Spleen (tissue), 11 donors: ENCODE data around the gene RHO. TPM values are rescaled to one million over a fixed set of nuclear protein-coding genes. Genes with fewer than 3 reads are reported as not detected.
"Not testable (repeated sequence)": the region's sequence is repeated elsewhere in the genome, so short reads cannot be mapped to it uniquely, and the experiment has no call there.

Experiments
- DNase-seq: peaks from one replicate; pipeline ENCODE4 v3.0.0-alpha.2; 2020
- H3K27ac ChIP-seq, 8 donors: fragments of 200-600 bp; sonication (generic) in 7 of 8; 1 replicate in 4 of 8; 2 replicates in 4 of 8; pipeline versions ENCODE4 v1.5.0 to v1.8.0; 2016 to 2021; ENCODE audit warnings: inconsistent platforms in 4 of 8, mild to moderate bottlenecking in 4 of 8, moderate library complexity in 1 of 8
- H3K27me3 ChIP-seq, 7 donors: fragments of 200-600 bp; sonication (generic) in 6 of 7; replicated peaks in 1 of 7; 1 replicate in 4 of 7; 2 replicates in 3 of 7; pipeline versions ENCODE4 v1.5.0 to v1.8.0; 2016 to 2021; ENCODE audit warnings: inconsistent platforms in 3 of 7, mild to moderate bottlenecking in 1 of 7
- H3K36me3 ChIP-seq, 6 donors: fragments of 200-600 bp; sonication (generic) in 5 of 6; 1 replicate in 4 of 6; 2 replicates in 2 of 6; pipeline versions ENCODE4 v1.5.0 to v1.8.0; 2016 to 2021; ENCODE audit warnings: inconsistent platforms in 2 of 6
- H3K4me1 ChIP-seq, 6 donors: fragments of 200-600 bp; sonication (generic) in 5 of 6; 1 replicate in 3 of 6; 2 replicates in 3 of 6; pipeline versions ENCODE4 v1.5.0 to v1.8.0; 2016 to 2021; ENCODE audit warnings: inconsistent platforms in 3 of 6
- H3K4me3 ChIP-seq, 8 donors: fragments of 200-600 bp; sonication (generic) in 7 of 8; 1 replicate in 4 of 8; 2 replicates in 4 of 8; pipeline versions ENCODE4 v1.5.0 to v1.8.0; 2016 to 2021; ENCODE audit warnings: inconsistent platforms in 4 of 8, mild to moderate bottlenecking in 4 of 8, moderate library complexity in 2 of 8
- H3K9me3 ChIP-seq, 8 donors: fragments of 200-600 bp; sonication (generic) in 7 of 8; 1 replicate in 4 of 8; 2 replicates in 4 of 8; pipeline versions ENCODE4 v1.5.0 to v1.8.0; 2016 to 2021; ENCODE audit warnings: inconsistent platforms in 4 of 8
- POLR2A ChIP-seq, 3 donors: fragments of 450-650 bp; IDR thresholded peaks; one replicate each; pipeline ENCODE4 v1.5.1; 2017; ENCODE audit warnings: antibody characterized with exemption in 3 of 3, mild to moderate bottlenecking in 1 of 3
- POLR2AphosphoS5 ChIP-seq, 3 donors: sonication (generic); formaldehyde crosslinking; IDR thresholded peaks; one replicate each; pipeline ENCODE4 v1.5.1; 2017; ENCODE audit warnings: antibody characterized with exemption in 3 of 3
- WGBS, 5 donors: extraction: QIAGEN DNeasy Blood & Tissue Kit in 3 of 5; methylation state at CpG; one replicate each; pipeline versions ENCODE4 v1.1.5 to v1.1.7; 2013 to 2018; 5-methylcytosine and 5-hydroxymethylcytosine counted together
- intact Hi-C: fragments of 100-400 bp; cut with DNase I; formaldehyde crosslinking; loops from one replicate; pipeline ENCODE4 v1.15.0; 2023; ENCODE audit warnings: low total_unique reads
- polyA plus RNA-seq, 3 donors: library from polyadenylated mRNA; stranded (reverse); fragments of 200-250 nt; gene quantifications; one replicate each; pipeline ENCODE4 v1.2.1, GENCODE V29; 2013
- total RNA-seq, 7 donors: library from RNA; depleted of rRNA in 3 of 7; stranded (reverse); fragments of >200 nt in 3 of 7; fragmentation: NEBNext Ultra II Directional in 4 of 7; extraction: Animal tissue kit (Norgen Biotek cat#: 25700) in 4 of 7; gene quantifications; one replicate each; pipeline versions ENCODE4 v1.1.0 to v1.2.1, GENCODE V29; 2016 to 2021
- TF ChIP-seq, protein P1 (sequence below), 11 experiments: fragments of 200-600 bp in 7 of 11; fragments of 450-650 bp in 4 of 11; sonication (generic) in 4 of 11; IDR thresholded peaks in 8 of 11; conservative IDR thresholded peaks in 3 of 11; 1 replicate in 7 of 11; 2 replicates in 4 of 11; pipeline versions ENCODE4 v1.4.0 to v1.8.0; 2016 to 2021; ENCODE audit warnings: antibody characterized with exemption in 11 of 11, inconsistent platforms in 4 of 11, mild to moderate bottlenecking in 1 of 11
- donor health status: healthy with polysubstance abuse.
- donor health status: DM: no; HTN: no; CAD: no; lungs with moderate emphysema.
- donor health status: DM: no; HTN: no; CAD: no.
- donor health status: Bipolar disorder and iron deficiency.
- donor health status: healthy.
- donor health status: DM: no; HTN: no; CAD: no.
- donor health status: DM: yes; HTN: yes; CAD: no.

The RHO gene
- total and polyA plus RNA-seq, 10 donors, result not detected

DNA sequence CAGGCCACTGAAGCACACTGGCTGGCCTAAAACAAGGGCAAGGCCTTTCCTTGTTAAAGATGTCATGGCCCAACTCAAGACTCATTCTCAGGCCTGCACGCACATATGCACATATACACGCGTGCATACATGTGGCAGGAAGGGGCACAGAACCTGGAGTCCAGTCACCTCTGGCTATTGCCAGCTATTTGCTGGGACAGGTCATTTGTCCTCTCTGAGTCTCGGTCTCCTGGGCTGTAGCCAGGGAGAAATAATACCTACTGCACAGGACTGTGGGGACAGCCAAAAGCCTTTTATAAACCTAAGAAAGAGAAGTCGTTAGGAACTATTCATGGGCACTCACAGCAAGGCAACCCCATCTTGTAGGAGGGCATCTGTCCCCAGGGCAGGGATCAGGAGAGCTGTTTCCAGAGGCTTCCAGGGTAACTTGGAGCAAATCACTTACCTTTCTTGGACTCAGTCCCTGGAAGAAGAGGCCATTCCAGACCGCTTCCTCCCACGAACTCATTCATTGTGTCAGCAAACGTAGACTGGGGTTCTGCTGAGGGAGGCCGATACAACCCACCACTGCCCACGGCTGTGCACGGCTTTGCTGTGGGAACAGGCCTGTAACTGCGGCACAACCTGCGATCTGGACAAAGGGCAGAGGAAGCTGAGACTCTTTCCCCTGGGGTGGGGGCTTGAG, 41.1 kb upstream of the RHO start:
- Histone ChIP-seq H3K27me3 (no peaks in the 10 kb centered on the region), H3K4me3 (no peak overlapping the region), H3K9me3 (no peaks in the 10 kb centered on the region), H3K36me3 (peaks cover 0 to 66% (median 2%) of the 10 kb centered on the region in 6 donors), H3K4me1 (peaks cover 0 to 42% (median 9%) of the 10 kb centered on the region in 6 donors), H3K27ac (peak overlapping the region in 3 of 8 donors; percentile 1 to 70 (median 69))
- WGBS, 5 donors, result 90 to 96% (median 93%) methylated on average over 13 of the region's 13 CpGs
- no peak for DNase-seq
- no peak for TF ChIP-seq POLR2AphosphoS5 (IDR thresholded peaks at IDR 0.05)
- TF ChIP-seq POLR2A (IDR thresholded peaks at IDR 0.05), result no peak
- TF ChIP-seq, protein P1, sequence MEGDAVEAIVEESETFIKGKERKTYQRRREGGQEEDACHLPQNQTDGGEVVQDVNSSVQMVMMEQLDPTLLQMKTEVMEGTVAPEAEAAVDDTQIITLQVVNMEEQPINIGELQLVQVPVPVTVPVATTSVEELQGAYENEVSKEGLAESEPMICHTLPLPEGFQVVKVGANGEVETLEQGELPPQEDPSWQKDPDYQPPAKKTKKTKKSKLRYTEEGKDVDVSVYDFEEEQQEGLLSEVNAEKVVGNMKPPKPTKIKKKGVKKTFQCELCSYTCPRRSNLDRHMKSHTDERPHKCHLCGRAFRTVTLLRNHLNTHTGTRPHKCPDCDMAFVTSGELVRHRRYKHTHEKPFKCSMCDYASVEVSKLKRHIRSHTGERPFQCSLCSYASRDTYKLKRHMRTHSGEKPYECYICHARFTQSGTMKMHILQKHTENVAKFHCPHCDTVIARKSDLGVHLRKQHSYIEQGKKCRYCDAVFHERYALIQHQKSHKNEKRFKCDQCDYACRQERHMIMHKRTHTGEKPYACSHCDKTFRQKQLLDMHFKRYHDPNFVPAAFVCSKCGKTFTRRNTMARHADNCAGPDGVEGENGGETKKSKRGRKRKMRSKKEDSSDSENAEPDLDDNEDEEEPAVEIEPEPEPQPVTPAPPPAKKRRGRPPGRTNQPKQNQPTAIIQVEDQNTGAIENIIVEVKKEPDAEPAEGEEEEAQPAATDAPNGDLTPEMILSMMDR (IDR thresholded peaks at IDR 0.05 in 8 of 11, conservative IDR thresholded peaks at IDR 0.05 in 3 of 11), result no peak
- intact Hi-C loops, result no loop called here

DNA sequence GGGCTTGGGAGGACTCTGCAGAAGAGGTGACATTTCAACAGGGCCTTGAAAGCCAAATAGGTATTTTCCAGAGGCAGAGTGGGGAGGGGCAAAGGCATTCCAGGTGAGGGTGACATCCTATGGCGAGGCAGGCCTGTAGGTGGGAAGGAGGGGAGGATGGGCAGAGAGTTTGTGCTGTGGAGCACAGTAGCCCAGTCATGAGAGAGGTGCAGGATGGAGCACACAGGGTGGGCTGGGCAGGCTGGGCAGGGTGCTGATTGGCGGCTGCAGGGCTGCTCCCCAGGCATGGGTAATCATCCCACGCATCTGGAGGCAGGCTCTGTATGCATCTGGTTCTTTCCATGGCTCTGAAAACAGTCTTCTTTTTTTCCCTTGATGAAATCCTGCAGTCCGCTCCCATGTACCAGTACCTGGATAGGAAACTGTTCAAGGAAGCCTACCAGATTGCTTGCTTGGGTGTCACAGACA, 40.5 kb upstream of the RHO start:
- H3K4me3 ChIP-seq, DNase-seq, H3K27me3 ChIP-seq, H3K9me3 ChIP-seq, intact Hi-C loops, H3K27ac ChIP-seq: not testable (repeated sequence)
- Histone ChIP-seq H3K4me1 (peaks cover 0 to 38% (median 9%) of the 10 kb centered on the region in 6 donors), H3K36me3 (peaks cover 0 to 66% (median 2%) of the 10 kb centered on the region in 6 donors)
- 89 to 98% (median 96%) methylated on average over 4 of the region's 4 CpGs for WGBS, 5 donors

DNA sequence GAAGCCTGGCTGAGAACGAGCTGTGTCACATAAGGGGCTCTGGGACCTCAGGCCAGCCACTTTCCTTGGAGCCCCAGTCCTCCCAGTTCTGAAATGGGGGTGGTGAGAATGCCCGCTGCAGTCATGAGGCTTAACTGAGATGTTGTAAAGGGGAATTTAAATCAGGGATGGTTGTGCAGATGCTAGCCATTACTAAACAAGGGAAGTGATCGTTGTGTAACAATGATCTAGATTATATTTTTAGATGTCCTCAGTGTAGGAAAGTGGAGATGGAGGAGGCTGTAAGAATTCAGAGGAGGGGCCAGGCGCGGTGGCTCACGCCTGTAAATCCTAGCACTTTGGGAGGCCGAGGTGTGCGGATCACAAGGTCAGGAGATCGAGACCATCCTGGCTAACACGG, 39.2 kb upstream of the RHO start:
- DNase-seq, intact Hi-C loops, H3K27me3 ChIP-seq, H3K4me3 ChIP-seq, H3K9me3 ChIP-seq: not testable (repeated sequence)
- whole genome bisulfite sequencing, 5 donors, result 72 to 87% (median 84%) methylated on average over 10 of the region's 10 CpGs
- Histone ChIP-seq H3K4me1 (peaks cover 0 to 39% (median 9%) of the 10 kb centered on the region in 6 donors), H3K27ac (peak overlapping the region in 2 of 8 donors; percentile 47 to 57), H3K36me3 (peaks cover 0 to 66% (median under 1%) of the 10 kb centered on the region in 6 donors)

DNA sequence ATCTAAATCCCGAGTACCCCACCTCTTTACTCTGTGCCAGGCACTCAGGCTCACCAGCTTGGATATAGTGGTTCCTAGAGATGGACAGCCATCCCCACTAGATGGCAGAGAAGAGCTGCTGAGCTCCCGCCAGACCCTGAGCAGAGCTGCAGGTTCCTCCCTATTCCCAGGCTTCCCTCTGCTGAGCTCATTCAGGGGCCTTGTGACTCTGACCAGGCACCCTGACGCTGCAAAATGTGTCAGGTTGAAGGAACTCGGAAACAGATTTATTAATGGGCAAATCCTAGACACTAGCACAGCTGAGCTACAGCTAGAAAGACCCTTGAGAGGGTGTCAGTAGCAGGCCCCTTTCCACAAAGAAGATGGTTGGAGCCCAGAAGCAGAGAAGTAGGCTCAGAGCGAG, 38.2 kb upstream of the RHO start:
- TF ChIP-seq, protein P1 (IDR thresholded peaks at IDR 0.05 in 8 of 11, conservative IDR thresholded peaks at IDR 0.05 in 3 of 11), result peak; percentile 70 to 93 (median 86)
- TF ChIP-seq POLR2A (IDR thresholded peaks at IDR 0.05), result peak in 1 of 3 donors; percentile 18
- TF ChIP-seq POLR2AphosphoS5 (IDR thresholded peaks at IDR 0.05), result peak in 2 of 3 donors; percentile 56 to 72
- no peaks in the 10 kb centered on the region for H3K27me3 ChIP-seq
- peak; percentile 90 for DNase-seq
- H3K4me3 ChIP-seq, result no peak overlapping the region
- no peaks in the 10 kb centered on the region for H3K9me3 ChIP-seq
- H3K36me3 ChIP-seq, result peaks cover 0 to 69% (median 0%) of the 10 kb centered on the region in 6 donors
- peak overlapping the region in 5 of 8 donors; percentile 20 to 71 (median 47) for H3K27ac ChIP-seq
- 20 to 28% (median 22%) methylated on average over 5 of the region's 5 CpGs for WGBS, 5 donors
- intact Hi-C loops, result loop anchor here (5.0 to 10.0 kb wide), 3 partner anchors 112 to 445 kb away; no protein-coding TSS in a partner anchor
- peaks cover 0 to 42% (median 9%) of the 10 kb centered on the region in 6 donors for H3K4me1 ChIP-seq

DNA sequence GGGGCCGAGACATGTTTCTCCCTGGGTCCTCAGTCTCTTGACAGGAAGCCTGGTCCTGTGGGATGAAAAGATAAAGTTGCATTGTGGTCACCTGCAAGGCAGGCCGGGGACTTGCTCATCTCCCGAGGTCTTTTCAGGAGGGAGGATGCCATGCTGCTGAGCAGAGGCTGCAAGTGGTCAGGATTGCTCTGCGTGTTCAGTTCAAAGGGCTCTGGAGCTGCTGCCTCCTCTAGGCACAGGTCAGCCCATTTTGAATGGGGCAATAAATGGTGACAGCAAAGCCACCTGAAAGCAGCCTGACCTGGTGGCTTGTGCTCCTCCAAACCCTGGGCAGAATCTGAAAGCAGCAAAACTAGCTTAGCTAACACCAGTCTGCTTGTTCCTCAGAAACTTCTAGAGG, 37.4 kb upstream of the RHO start:
- H3K4me3 ChIP-seq, H3K9me3 ChIP-seq, DNase-seq, H3K27me3 ChIP-seq: not testable (repeated sequence)
- peaks cover 0 to 68% (median 0%) of the 10 kb centered on the region in 6 donors for H3K36me3 ChIP-seq
- WGBS, 5 donors, result 86 to 95% (median 89%) methylated on average over 3 to 4 of the region's 4 CpGs
- peaks cover 0 to 40% (median 11%) of the 10 kb centered on the region in 6 donors for H3K4me1 ChIP-seq
- H3K27ac ChIP-seq, result peak overlapping the region in 4 of 8 donors; percentile 45 to 71 (median 58)
- intact Hi-C loops, result loop anchor here (5.0 to 10.0 kb wide), 3 partner anchors 111 to 444 kb away; no protein-coding TSS in a partner anchor
